HFFc6 (cell line): ENCODE measurements around the gene XAGE1B. TPM values are rescaled to one million over a fixed set of nuclear protein-coding genes. Genes with fewer than 3 reads are reported as not detected.
"Not testable (repeated sequence)": the region's sequence is repeated elsewhere in the genome, so short reads cannot be mapped to it uniquely, and the experiment has no call there.

ENCODE experiments used
- DNase-seq: peaks from one replicate; pipeline ENCODE4 v3.0.0-alpha.2; 2018
- H3K27ac Mint-ChIP-seq: 2 replicates; pipeline ENCODE4 v1.8.0; 2020; ENCODE audit warnings: mild to moderate bottlenecking, mixed read lengths
- H3K27me3 Mint-ChIP-seq: 2 replicates; pipeline ENCODE4 v1.8.0; 2021; ENCODE audit warnings: mild to moderate bottlenecking, moderate library complexity, mixed read lengths; ENCODE audit not compliant: insufficient read depth
- H3K36me3 Mint-ChIP-seq: 2 replicates; pipeline ENCODE4 v1.8.0; 2021; ENCODE audit warnings: low read depth, mixed read lengths
- H3K4me1 Mint-ChIP-seq: 2 replicates; pipeline ENCODE4 v1.8.0; 2020; ENCODE audit warnings: low read depth, mixed read lengths
- H3K4me3 Mint-ChIP-seq: 2 replicates; pipeline ENCODE4 v1.8.0; 2020; ENCODE audit warnings: mild to moderate bottlenecking, moderate library complexity, mixed read lengths
- H3K9me3 Mint-ChIP-seq: 2 replicates; pipeline ENCODE4 v1.8.0; 2020; ENCODE audit warnings: mild to moderate bottlenecking, mixed read lengths
- total RNA-seq, 6 experiments: library from RNA; stranded (reverse); fragmentation: NEBNext Ultra II Directional; extraction: Animal tissue kit (Norgen Biotek cat#: 25700); gene quantifications; 2 replicates in 1 of 6; 3 replicates in 5 of 6; pipeline ENCODE4 v1.2.3, GENCODE V29; 2021
- TF ChIP-seq, protein P1 (sequence below): fragments of 200-600 bp; sonication (generic); IDR thresholded peaks from 2 replicates; pipeline ENCODE4 v1.5.0; 2021; ENCODE audit warnings: antibody characterized with exemption, mild to moderate bottlenecking

XAGE1B gene
- total RNA-seq, 6 experiments from 2014 or later = not detected

DNA sequence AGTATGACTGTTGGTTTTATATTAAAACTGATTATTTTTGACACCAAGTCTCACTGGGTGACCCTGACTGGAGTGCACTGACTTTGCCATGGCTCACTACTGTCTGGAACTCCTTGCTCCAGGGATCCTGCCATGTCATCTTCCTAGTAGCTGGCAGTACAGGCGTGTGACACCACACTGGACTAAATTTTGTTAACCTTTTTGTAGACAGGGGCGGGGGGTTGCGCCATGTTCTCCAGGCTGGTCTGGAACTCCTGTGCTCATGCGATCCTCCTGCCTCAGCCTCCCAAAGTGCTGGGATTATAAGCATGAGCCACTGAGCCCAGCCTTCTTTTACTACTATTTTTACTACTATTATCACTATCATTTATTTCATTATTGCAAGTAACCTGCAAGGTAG is 12.3 kb downstream of the XAGE1B start:
- Mint-ChIP-seq H3K4me3 (no peak overlapping the region), H3K36me3 (no peaks in the 10 kb centered on the region), H3K9me3 (no peaks in the 10 kb centered on the region), H3K27me3 (peaks cover 7% of the 10 kb centered on the region), H3K4me1 (no peaks in the 10 kb centered on the region), H3K27ac (no peak overlapping the region)
- DNase-seq = no peak
- TF ChIP-seq, protein P1, sequence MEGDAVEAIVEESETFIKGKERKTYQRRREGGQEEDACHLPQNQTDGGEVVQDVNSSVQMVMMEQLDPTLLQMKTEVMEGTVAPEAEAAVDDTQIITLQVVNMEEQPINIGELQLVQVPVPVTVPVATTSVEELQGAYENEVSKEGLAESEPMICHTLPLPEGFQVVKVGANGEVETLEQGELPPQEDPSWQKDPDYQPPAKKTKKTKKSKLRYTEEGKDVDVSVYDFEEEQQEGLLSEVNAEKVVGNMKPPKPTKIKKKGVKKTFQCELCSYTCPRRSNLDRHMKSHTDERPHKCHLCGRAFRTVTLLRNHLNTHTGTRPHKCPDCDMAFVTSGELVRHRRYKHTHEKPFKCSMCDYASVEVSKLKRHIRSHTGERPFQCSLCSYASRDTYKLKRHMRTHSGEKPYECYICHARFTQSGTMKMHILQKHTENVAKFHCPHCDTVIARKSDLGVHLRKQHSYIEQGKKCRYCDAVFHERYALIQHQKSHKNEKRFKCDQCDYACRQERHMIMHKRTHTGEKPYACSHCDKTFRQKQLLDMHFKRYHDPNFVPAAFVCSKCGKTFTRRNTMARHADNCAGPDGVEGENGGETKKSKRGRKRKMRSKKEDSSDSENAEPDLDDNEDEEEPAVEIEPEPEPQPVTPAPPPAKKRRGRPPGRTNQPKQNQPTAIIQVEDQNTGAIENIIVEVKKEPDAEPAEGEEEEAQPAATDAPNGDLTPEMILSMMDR = no peak

DNA sequence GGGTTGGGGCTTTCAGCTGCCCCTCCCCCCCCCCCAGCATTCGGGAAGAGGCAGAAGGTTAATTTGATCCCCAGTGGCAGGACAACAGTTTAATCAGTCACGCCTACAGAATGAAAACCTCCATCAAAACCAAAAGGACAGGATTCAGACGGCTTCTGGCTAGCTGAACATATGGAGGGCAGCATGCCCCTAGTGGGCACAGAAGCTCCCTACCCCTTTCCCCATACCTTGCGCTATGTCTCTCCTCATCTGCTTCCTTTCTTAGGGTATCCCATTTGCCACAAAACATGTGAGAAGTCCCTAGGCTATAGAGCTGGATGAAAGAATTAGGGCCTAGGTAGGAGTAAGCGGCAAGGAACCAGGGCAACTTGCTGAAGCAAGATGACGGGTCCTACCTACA is 15.5 kb downstream of the XAGE1B start:
- H3K4me3 Mint-ChIP-seq, H3K36me3 Mint-ChIP-seq, DNase-seq, H3K27me3 Mint-ChIP-seq, H3K27ac Mint-ChIP-seq, H3K4me1 Mint-ChIP-seq, H3K9me3 Mint-ChIP-seq: not testable (repeated sequence)

DNA sequence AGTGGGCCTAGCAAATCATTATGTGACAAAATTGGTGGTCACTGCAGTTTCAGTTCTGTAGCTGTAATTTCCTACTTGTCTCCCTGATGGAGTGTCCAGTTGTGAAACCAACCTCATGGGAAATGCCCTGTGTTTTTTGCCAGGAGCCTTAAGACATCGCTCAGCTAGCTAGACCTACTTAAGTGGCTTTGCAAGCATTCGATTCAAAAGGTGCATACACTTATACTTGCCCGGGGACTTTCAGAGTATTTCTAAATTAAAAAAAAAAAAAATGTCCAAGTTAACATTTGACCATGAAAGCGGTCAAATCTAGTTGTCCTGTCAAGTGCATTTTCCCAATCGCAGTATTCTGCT is 20.5 kb downstream of the XAGE1B start:
- H3K27me3 Mint-ChIP-seq, H3K9me3 Mint-ChIP-seq, H3K4me1 Mint-ChIP-seq, H3K4me3 Mint-ChIP-seq, DNase-seq, H3K27ac Mint-ChIP-seq, H3K36me3 Mint-ChIP-seq: not testable (repeated sequence)

DNA sequence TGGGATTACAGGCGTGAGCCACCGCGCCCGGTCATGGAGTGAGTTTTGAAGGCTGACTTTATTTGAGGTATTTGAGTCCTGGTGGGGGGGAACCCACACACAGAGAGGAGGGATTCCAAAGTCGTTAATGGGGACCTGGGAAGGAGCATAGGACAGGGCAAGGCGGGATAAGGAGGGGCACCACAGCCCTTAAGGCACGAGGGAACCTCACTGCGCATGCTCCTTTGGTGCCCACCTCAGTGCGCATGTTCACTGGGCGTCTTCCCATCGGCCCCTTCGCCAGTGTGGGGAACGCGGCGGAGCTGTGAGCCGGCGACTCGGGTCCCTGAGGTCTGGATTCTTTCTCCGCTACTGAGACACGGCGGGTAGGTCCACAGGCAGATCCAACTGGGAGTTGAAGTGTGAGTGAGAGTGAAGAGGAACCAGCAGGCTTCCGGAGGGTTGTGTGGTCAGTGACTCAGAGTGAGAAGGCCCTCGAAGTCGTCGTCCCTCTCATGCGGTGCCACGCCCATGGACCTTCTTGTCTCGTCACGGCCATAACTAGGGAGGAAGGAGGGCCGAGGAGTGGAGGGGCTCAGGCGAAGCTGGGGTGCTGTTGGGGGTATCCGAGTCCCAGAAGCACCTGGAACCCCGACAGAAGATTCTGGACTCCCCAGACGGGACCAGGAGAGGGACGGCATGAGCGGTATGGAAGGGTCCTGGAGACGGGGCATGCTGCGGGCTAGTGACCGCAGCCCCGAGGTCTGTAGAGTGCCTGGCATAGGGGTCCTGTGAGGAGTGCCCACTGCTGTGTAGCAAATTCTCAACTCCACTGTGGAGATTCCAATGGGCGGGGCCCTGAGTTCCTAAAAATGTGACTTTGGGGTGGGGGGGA is 21.1 kb downstream of the XAGE1B start, which contains the start of gene XAGE1A:
TSS of gene XAGE1A (plus strand) at position 264 of the 874 bp plus-strand sequence. CDS start 1,554 bp downstream, outside the sequence.
- H3K27ac Mint-ChIP-seq, H3K4me3 Mint-ChIP-seq, H3K27me3 Mint-ChIP-seq, H3K4me1 Mint-ChIP-seq, DNase-seq, H3K36me3 Mint-ChIP-seq, H3K9me3 Mint-ChIP-seq: not testable (repeated sequence)

DNA sequence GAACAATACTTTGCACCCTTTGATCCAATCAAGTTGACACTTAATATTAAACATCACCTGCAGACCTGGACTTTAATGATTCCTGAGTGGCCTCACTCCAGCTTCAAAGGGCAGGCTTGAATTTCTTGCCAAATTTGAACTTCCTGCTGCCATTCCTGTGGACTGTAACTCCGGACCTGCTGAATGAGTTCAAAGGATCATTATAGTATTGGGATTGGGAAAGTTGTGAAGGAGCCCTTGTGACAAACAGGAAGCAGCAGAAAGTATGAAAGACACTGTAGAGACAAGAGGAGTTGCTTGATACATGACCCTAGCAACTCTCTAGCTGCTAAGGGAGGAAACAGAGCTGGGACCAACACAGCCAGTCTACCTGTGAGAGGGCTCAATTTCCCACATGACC is 45.6 kb downstream of the XAGE1B start:
- H3K36me3 Mint-ChIP-seq, DNase-seq, H3K27me3 Mint-ChIP-seq, H3K4me1 Mint-ChIP-seq, H3K9me3 Mint-ChIP-seq, H3K4me3 Mint-ChIP-seq, H3K27ac Mint-ChIP-seq: not testable (repeated sequence)

Other genes starting within 250 kb of the XAGE1B start
- gene XAGE2, start 148.0 kb downstream of the XAGE1B start, total RNA-seq = not detected
- gene XAGE1A, start 21.3 kb downstream of the XAGE1B start, total RNA-seq = not detected
- gene SSX7, start 137.8 kb upstream of the XAGE1B start, total RNA-seq = not detected
- not detected for gene SSX2, start 190.1 kb upstream of the XAGE1B start, total RNA-seq
- gene SSX2B, start 234.2 kb upstream of the XAGE1B start, total RNA-seq = not detected